Measurements from ENCODE around the gene MANEAL. TPM values are rescaled to one million over a fixed set of nuclear protein-coding genes. Genes with fewer than 3 reads are reported as not detected.

MANEAL gene, protein sequence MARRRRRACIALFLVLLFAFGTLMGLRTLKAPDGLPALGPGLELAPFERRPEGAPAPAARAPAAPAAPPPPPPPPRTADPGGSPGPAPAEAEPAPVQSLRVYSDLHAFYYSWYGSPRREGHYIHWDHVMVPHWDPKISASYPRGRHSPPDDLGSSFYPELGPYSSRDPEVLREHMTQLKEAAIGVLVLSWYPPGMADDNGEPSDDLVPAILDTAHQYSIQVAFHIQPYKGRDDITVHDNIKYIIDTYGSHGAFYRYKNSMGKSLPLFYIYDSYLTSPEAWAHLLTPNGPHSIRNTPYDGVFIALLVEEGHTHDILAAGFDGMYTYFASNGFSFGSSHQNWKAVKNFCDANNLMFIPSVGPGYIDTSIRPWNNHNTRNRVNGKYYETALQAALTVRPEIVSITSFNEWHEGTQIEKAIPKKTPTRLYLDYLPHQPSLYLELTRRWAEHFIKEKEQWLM
- 0.98 and 2.0 TPM in 2 replicates for total RNA-seq

DNA sequence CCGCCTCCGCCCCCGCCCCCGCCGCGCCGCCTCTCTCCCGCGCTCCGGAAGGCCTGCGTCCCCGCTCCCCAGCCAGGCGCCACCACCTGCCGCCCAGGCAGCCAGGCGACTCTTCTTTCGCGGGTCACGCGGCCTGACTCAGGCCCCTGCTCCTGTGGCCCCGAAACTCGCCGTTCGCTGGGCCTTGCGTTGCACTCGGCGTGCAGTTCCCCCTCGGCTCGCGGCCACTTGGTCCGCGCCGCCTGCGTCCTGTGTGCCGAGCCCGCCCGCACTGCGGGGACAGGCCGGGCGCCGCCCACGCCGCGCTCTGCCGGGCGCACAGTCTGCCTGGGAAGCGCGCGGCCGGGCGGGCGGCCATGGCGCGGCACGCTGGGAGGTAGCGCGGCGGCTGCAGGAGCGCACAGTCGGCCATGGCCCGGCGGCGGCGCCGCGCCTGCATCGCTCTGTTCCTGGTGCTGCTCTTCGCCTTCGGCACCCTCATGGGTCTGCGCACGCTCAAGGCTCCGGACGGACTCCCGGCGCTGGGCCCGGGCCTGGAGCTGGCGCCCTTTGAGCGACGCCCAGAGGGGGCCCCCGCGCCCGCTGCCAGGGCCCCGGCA, at the start of gene MANEAL:
Gene MANEAL, plus strand, starts transcription at position 75 of the 599 bp plus-strand sequence. Its CDS starts 336 bp downstream, at position 411.

DNA sequence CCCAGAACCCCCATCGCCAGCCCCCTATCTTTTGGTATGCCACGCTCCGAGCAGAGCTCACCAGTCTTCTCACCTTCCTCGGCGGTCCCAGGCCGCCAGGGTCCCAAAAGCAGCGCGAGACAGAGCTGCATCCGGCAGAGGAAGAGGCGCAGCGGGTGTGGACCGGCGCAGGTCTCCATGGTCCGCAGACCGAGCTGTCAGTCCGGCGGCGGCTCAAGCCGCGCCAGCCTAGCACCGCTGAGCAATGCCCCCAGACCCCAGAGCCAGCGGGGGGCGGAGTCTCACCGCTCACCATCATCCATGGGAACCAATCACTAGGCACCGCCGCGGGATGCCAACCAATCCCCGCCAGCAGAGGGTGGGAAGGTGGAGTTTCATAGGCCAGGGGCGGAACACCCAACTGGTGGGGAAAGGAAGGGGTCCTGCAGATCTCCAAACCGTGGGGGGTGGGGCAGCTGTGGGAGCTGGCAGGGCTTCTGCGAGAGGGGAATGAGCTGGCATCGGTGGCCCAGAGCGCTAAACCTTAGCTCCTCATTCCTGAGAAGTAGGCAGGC, 28.7 kb upstream of the MANEAL start, which contains the start of gene EPHA10:
Gene EPHA10, minus strand, starts transcription at position 233 of the 554 bp plus-strand sequence. Its CDS starts 54 bp downstream, at position 179.

DNA sequence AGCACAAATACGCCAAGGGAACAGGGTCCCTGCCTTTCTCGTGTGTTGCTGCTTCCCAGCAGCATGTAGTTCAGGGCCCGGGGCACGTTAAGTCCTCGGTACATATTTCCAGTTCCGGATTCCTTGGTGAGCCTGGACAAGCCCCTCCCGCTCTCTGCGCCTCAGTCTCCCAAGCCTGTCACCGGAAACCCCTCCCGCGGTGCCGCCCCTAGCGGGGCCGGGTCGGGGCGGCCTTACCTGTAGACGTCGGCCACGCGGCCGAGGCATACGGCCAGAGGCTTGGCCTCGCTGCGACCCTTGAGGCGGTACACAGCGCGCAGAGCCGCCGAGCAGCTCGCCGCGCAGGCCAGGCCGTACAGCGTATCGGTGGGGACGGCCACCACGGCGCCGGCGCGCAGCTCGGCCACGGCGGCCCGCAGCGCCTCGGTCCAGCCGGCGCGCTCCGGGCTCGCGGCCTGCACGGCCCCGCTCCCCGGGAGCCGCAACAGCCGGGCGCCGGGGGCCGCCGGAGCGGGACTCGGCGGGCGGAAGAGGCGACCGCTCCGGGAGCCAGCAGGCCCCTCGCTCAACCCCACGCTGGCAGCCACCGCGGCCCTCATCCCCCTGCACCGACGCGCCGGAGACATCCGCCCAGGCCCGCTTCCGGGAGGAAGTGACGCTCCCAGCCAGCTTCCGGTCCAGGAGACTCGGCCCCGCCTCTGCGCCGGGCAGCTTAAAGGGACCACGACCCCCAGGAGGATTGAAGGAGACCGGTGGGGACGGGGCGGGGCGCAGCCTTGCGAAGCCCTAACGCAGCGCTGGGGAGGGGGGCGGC, 14.1 kb downstream of the MANEAL start, which contains the start of the genes C1orf122 and YRDC:
Gene C1orf122, plus strand, starts transcription at position 236 of the 814 bp plus-strand sequence. CDS start 615 bp downstream, outside the sequence.
Gene YRDC, minus strand, starts transcription at position 654 of the 814 bp plus-strand sequence. Its CDS starts 28 bp downstream, at position 626.

Other genes with a start within 250 kb of the MANEAL start
- gene SNIP1, start 239.6 kb upstream of the MANEAL start, total RNA-seq: 9.1 and 11.4 TPM in 2 replicates
- 3.4 and 7.9 TPM in 2 replicates for gene DNALI1, start 236.9 kb upstream of the MANEAL start, total RNA-seq
- 45.9 and 48.6 TPM in 2 replicates for gene GNL2, start 197.9 kb upstream of the MANEAL start, total RNA-seq
- not detected in 2 replicates for gene RSPO1, start 159.0 kb upstream of the MANEAL start, total RNA-seq
- 2.7 and 7.9 TPM in 2 replicates for gene CDCA8, start 101.3 kb upstream of the MANEAL start, total RNA-seq
- gene EPHA10, start 28.7 kb upstream of the MANEAL start, total RNA-seq: under 0.01 TPM in 1 of 2 replicates, not detected in the other
- 14.5 and 26.4 TPM in 2 replicates for gene C1orf122, start 13.9 kb downstream of the MANEAL start, total RNA-seq
- gene YRDC, start 14.4 kb downstream of the MANEAL start, total RNA-seq: 5.1 and 10.7 TPM in 2 replicates
- 2.6 and 3.5 TPM in 2 replicates for gene MTF1, start 65.7 kb downstream of the MANEAL start, total RNA-seq
- gene INPP5B, start 153.2 kb downstream of the MANEAL start, total RNA-seq: 20.8 and 31.0 TPM in 2 replicates
- 58.9 and 65.2 TPM in 2 replicates for gene SF3A3, start 196.2 kb downstream of the MANEAL start, total RNA-seq
- 14.1 and 30.0 TPM in 2 replicates for gene FHL3, start 211.7 kb downstream of the MANEAL start, total RNA-seq
- 16.9 and 33.0 TPM in 2 replicates for gene UTP11, start 218.9 kb downstream of the MANEAL start, total RNA-seq

All from placental epithelial cell (primary cell).